Activated CD4-positive, alpha-beta T cell treated with anti-CD3 and anti-CD28 coated beads for 4 hours (primary cell): ENCODE results near the gene SCN2B.
"Not testable (repeated sequence)": the region's sequence is repeated elsewhere in the genome, so short reads cannot be mapped to it uniquely, and the experiment has no call there.

Experiments used
- DNase-seq, 2 donors: peaks; one replicate each; pipeline ENCODE4 v3.0.0-alpha.2; 2020

The SCN2B gene

DNA sequence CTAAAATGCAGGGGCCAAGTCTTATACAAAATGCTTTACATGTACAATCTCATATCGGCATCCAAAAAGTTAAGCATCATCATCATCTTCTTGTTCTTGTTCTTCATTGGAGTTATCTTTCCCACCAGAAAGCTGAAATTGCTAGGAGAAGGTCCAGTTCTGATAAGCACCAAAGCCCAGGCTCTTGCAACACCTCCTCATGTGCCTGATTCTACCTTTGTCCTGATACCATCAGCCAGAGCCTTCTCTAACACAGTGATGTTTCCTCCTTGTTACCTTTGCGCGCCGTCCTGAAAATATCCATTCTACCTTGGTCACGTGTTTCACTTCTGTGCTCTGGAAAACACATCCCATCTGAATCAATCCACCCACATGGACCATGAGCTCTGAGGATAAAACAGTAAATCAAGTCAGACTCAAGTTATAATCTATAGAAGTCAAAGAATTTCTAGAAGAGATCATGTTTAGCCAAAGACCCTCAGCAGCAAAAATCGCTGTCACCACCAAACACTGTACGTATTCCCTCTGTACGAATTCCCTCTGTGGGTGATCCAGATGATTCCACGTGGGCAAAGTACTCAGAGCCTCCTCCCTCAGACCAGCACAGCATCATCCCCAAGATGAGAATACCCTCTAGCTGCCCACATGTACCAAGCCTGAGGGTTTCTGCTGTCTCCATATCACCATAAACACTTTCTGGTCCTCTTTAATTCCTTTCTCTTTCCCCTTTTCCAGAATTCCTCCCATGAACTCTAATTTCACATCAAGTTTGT, 29.4 kb upstream of the SCN2B start:
- DNase-seq, result no peak

- DNase-seq, result peak; percentile 43 to 51
These were observed 26.4 kb upstream of the SCN2B start for GRCh38 chr11:118202599-118203422.

GRCh38 chr11:118201966-118202365, 25.5 kb upstream of the SCN2B start:
- no peak for DNase-seq

GRCh38 chr11:118200901-118201680, 24.7 kb upstream of the SCN2B start:
- peak; percentile 50 to 56 for DNase-seq

GRCh38 chr11:118200497-118200896, 24.1 kb upstream of the SCN2B start:
- no peak for DNase-seq

GRCh38 chr11:118199135-118199534, 22.7 kb upstream of the SCN2B start:
- DNase-seq, result no peak

DNA sequence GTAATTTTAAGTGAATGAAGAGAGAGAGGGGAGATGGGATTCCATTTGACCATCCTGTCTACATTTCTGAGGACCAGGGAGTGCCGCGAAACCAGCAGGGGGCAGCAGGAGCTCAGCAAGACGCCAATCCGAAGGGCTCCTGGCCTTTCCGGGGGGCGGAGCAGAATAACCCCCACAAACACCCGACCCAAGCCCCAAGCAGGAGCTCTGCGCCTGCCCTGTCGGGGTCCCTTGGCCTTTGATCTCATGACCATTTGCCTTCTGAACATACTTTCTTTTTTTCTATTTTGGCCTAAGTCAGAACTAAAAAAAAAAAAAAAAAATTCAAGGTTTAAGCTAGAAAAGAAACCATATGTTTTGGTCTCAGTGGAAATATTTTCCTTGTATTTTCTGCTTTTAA, 21.9 kb upstream of the SCN2B start:
- DNase-seq, result peak; percentile 84 to 86

GRCh38 chr11:118194835-118195627, 18.6 kb upstream of the SCN2B start:
- no peak for DNase-seq

GRCh38 chr11:118193910-118194566, 17.6 kb upstream of the SCN2B start:
- DNase-seq, result no peak

DNA sequence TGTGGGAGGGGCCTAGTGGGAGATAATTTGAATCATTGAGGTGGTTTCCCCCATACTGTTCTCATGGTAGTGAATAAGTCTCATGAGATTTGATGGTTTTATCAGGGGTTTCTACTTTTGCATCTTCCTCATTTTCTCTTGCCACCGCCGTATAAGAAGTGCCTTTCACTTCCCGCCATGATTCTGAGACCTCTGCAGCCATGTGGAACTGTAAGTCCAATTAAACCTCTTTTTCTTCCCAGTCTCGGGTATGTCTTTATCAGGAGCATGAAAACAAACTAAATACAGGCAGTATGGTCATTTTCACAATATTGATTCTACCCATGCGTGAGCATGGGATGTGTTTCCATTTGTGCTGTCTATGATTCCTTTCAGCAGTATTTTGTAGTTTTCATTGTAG, 16.4 kb upstream of the SCN2B start:
- DNase-seq, result not testable (repeated sequence)

DNA sequence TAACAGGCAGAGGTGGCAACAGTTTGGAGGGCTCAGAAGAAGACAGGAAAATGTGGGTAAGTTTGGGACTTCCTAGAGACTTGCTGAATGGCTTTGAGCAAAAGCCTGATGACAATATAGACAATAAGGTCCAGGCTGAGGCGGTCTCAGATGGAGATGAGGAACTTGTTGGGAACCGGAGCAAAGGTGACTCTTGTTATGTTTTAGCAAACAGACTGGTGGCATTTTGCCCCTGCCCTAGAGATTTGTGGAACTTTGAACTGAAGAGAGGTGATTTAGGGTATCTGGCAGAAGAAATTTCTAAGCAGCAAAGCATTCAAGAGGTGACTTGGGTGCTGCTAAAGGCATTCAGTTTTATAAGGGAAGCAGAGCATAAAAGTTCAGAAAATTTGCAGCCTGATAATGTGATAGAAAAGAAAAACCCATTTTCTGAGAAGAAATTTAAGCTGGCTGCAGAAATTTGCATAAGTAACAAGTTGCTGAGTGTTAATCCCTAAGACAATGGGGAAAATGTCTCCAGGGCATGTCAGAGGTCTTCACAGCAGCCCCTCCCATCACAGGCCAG, 14.6 kb upstream of the SCN2B start:
- not testable (repeated sequence) for DNase-seq

DNA sequence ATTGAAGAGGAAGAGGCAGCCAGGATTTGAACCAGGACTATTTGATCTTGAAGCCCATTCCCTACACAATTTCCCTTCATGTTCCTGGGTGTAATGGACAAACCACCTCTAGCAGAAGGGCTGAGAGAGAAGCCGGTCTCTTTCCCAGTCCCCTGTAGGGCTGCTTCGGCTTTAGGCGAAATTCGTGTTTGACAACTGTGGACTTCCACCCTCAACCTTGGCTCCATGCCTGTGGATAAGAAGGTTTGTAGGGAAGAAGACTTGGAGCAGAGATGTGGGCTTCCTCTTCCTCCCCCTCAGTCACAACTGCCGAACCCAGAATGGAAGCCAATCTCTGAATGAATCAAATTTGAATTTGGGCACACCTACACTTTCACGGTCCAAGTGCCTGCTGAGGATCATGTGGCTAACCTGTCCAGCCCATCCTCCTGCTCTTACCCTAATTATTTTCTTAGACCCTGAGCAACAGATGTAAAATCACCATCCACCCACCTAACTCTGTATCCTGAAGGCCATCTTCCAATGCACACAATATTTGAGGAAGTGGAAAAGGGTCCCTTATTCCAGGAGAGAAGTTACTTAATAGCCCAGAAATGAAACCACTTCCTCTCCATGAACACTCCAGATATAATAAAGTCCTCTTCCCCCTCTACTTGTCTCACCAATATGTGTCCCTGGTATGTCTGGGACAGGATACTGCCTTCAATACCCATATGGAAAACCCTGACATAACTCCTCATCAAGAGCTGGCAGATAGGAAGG, 10.1 kb upstream of the SCN2B start:
- no peak for DNase-seq

DNA sequence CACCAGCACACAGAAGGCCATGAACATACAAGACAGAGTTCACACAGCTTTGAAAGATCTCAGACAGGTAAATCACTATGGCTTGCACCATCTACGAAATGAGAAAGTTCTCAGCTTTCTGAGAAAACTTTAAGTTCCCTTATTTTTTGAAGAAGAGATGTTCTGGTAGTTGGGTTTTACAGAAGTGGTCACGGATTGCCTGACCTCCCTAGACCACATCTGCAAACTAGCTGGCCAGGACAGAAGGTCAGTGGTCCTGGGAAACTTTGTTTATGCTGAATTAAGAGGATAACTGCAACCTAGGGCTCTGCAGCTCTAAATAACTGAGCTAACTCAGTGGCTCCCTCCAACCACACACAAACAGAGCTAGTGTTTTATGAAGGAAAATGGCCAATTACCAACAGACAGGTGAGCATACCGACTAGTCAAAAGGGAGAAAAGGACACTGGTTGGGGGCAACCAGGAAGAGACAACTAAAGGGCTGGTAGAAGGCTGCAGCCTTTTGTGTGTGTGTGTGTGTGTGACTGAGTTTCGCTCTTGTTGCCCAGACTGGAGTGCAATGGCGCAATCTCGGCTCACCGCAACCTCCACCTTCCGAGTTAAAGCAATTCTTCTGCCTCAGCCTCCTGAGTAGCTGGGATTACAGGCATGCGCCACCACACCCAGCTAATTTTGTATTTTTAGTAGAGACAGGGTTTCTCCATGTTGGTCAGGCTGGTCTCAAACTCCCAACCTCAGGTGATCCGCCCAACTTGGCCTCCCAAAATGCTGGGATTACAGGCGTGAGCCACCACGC, 8.5 kb upstream of the SCN2B start:
- no peak for DNase-seq

DNA sequence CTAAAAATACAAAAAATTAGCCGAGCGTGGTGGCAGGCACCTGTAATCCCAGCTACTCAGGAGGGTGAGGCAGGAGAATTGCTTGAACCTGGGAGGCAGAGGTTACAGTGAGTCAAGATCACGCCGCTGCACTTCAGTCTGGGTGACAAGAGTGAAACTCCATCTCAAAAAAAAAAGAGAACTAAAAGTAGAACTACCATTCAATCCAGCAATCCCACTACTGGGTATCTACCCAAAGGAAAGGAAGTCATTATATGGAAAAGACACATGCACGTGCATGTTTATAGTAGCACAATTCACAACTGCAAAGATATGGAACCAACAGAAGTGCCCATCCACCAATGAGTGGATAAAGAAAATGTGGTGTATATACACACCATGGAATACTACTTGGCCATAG, 7.3 kb upstream of the SCN2B start:
- DNase-seq, result not testable (repeated sequence)

DNA sequence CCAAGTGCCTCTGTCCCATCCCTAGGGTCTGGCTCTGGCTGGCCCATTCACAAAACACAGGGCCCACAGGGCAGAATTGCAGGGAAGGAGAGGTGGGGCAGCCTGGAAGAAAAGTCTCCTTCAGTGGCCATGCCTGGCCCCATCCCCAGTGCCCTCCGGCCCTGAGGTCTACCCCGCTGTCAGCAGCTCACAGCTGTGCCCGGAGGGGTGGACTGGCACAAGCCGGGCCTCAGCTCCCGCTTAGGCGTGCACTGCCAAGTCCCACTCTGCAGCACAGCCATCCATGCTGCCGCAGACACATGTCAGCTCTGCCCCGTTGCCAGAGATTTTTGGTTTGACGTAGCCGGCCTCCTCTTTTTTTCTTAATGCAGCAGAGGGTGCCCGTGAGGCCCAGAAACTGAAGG, 3.9 kb upstream of the SCN2B start:
- no peak for DNase-seq

DNA sequence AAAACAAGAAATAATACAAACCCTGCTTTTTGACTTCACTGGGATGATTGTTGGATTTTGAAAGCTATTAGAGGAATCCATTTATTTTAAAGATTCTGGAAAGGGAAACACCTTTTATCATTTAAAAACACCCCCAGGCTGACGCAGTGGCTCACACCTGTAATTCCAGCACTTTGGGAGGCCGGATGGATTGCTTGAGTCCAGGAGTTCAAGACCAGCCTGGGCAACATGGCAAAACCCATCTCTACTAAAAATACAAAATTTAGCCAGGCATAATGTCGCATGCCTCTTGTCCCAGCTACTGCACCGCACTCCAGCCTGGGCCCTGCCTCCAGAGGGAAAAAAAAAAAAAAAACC, 317 bp upstream of the SCN2B start:
- no peak for DNase-seq

GRCh38 chr11:118175031-118175992, 1.1 kb downstream of the SCN2B start:
- no peak for DNase-seq

DNA sequence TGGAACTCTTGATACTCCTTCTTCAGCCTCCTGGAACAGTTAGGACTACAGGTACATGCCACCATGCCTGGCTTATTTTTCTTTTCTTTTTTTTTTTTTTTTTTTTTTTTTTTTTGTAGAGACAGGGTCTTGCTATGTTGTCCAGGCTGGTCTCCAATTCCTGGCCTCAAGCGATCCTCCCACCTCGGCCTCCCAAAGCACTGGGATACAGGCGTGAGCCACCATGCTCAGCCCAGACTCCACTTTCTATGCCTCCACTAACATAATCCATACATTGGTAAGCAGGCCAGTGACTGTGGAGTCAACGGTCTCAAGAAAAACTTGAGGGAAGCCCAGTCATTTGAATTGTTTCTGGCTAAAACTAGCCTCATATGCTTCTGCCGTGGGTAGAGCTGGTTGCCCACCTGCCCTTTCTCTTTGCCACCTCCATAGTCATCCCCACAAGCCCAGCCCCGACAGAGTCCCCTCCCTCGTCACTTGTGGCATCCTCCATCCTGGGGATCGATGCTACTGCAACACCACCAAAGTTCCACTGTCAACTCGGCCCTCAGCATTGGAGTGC, 2.4 kb downstream of the SCN2B start:
- DNase-seq, result no peak

- DNase-seq, result no peak
These were observed 4.1 kb downstream of the SCN2B start for GRCh38 chr11:118172356-118172755.
